IPS-18c (cell line): ENCODE measurements around the gene KCNMB2.

Source experiments
- H3K4me3 ChIP-seq: 2 replicates; pipeline ENCODE4 v1.7.0; 2013; ENCODE audit warnings: low read depth, mild to moderate bottlenecking, low read length, moderate library complexity; ENCODE audit not compliant: insufficient read depth
- H3K9me3 ChIP-seq: one replicate; pipeline ENCODE4 v1.6.1; 2013; ENCODE audit warnings: mild to moderate bottlenecking, low read length, moderate library complexity; ENCODE audit not compliant: control insufficient read depth, insufficient read depth

Gene KCNMB2

GRCh38 chr3:178748874-178749273 is 212.6 kb downstream of the KCNMB2 start:
- peaks cover 2% of the 10 kb centered on the region for H3K9me3 ChIP-seq
- H3K4me3 ChIP-seq: no peak overlapping the region

- H3K4me3 ChIP-seq: no peak overlapping the region
- H3K9me3 ChIP-seq: peaks cover 2% of the 10 kb centered on the region
Observed at GRCh38 chr3:178749471-178749870, 213.2 kb downstream of the KCNMB2 start.

GRCh38 chr3:178750639-178751300 is 214.5 kb downstream of the KCNMB2 start:
- H3K9me3 ChIP-seq: peaks cover under 1% of the 10 kb centered on the region

GRCh38 chr3:178752843-178753242 is 216.6 kb downstream of the KCNMB2 start:
- H3K4me3 ChIP-seq: no peak overlapping the region

More at GRCh38 chr3:178750639-178751300, 214.5 kb downstream of the KCNMB2 start:
- no peak overlapping the region for H3K4me3 ChIP-seq

GRCh38 chr3:178754852-178755510 is 218.7 kb downstream of the KCNMB2 start:
- Histone ChIP-seq H3K9me3 (no peaks in the 10 kb centered on the region), H3K4me3 (no peak overlapping the region)

More at GRCh38 chr3:178752843-178753242, 216.6 kb downstream of the KCNMB2 start:
- H3K9me3 ChIP-seq: no peaks in the 10 kb centered on the region

- H3K9me3 ChIP-seq: no peaks in the 10 kb centered on the region
- no peak overlapping the region for H3K4me3 ChIP-seq
Observed at GRCh38 chr3:178761024-178761423, 224.8 kb downstream of the KCNMB2 start.

- H3K4me3 ChIP-seq: no peak overlapping the region
- H3K9me3 ChIP-seq: no peaks in the 10 kb centered on the region
Observed at GRCh38 chr3:178761461-178761860, 225.2 kb downstream of the KCNMB2 start.

GRCh38 chr3:178762385-178762784 is 226.1 kb downstream of the KCNMB2 start:
- Histone ChIP-seq H3K9me3 (no peaks in the 10 kb centered on the region), H3K4me3 (no peak overlapping the region)

GRCh38 chr3:178765472-178765871 is 229.2 kb downstream of the KCNMB2 start:
- Histone ChIP-seq H3K9me3 (no peaks in the 10 kb centered on the region), H3K4me3 (no peak overlapping the region)

GRCh38 chr3:178767581-178767980 is 231.3 kb downstream of the KCNMB2 start:
- H3K4me3 ChIP-seq: no peak overlapping the region
- H3K9me3 ChIP-seq: no peaks in the 10 kb centered on the region

GRCh38 chr3:178768072-178768864 is 232.0 kb downstream of the KCNMB2 start:
- Histone ChIP-seq H3K9me3 (no peaks in the 10 kb centered on the region), H3K4me3 (no peak overlapping the region)

- Histone ChIP-seq H3K4me3 (no peak overlapping the region), H3K9me3 (no peaks in the 10 kb centered on the region)
Observed at GRCh38 chr3:178771511-178771910, 235.3 kb downstream of the KCNMB2 start.

- no peak overlapping the region for H3K4me3 ChIP-seq
- H3K9me3 ChIP-seq: no peaks in the 10 kb centered on the region
Observed at GRCh38 chr3:178772746-178773145, 236.5 kb downstream of the KCNMB2 start.

GRCh38 chr3:178773358-178773757 is 237.1 kb downstream of the KCNMB2 start:
- Histone ChIP-seq H3K4me3 (no peak overlapping the region), H3K9me3 (no peaks in the 10 kb centered on the region)

- Histone ChIP-seq H3K9me3 (no peaks in the 10 kb centered on the region), H3K4me3 (no peak overlapping the region)
Observed at GRCh38 chr3:178777718-178778411, 241.6 kb downstream of the KCNMB2 start.

GRCh38 chr3:178778589-178778988 is 242.4 kb downstream of the KCNMB2 start:
- Histone ChIP-seq H3K4me3 (no peak overlapping the region), H3K9me3 (no peaks in the 10 kb centered on the region)

GRCh38 chr3:178785961-178786360 is 249.7 kb downstream of the KCNMB2 start:
- H3K4me3 ChIP-seq: no peak overlapping the region
- no peaks in the 10 kb centered on the region for H3K9me3 ChIP-seq
